ENCODE data around the gene SUN5. TPM values are rescaled to one million over a fixed set of nuclear protein-coding genes. Genes with fewer than 3 reads are reported as not detected.

Gene SUN5
- total and polyA plus RNA-seq, 4 donors, result not detected

- TF ChIP-seq, protein P1, sequence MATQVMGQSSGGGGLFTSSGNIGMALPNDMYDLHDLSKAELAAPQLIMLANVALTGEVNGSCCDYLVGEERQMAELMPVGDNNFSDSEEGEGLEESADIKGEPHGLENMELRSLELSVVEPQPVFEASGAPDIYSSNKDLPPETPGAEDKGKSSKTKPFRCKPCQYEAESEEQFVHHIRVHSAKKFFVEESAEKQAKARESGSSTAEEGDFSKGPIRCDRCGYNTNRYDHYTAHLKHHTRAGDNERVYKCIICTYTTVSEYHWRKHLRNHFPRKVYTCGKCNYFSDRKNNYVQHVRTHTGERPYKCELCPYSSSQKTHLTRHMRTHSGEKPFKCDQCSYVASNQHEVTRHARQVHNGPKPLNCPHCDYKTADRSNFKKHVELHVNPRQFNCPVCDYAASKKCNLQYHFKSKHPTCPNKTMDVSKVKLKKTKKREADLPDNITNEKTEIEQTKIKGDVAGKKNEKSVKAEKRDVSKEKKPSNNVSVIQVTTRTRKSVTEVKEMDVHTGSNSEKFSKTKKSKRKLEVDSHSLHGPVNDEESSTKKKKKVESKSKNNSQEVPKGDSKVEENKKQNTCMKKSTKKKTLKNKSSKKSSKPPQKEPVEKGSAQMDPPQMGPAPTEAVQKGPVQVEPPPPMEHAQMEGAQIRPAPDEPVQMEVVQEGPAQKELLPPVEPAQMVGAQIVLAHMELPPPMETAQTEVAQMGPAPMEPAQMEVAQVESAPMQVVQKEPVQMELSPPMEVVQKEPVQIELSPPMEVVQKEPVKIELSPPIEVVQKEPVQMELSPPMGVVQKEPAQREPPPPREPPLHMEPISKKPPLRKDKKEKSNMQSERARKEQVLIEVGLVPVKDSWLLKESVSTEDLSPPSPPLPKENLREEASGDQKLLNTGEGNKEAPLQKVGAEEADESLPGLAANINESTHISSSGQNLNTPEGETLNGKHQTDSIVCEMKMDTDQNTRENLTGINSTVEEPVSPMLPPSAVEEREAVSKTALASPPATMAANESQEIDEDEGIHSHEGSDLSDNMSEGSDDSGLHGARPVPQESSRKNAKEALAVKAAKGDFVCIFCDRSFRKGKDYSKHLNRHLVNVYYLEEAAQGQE (IDR thresholded peaks at IDR 0.05), result no peak
Observed at GRCh38 chr20:32986331-32986966, 17.8 kb downstream of the SUN5 start (continued).

GRCh38 chr20:32985596-32985995 lies 18.6 kb downstream of the SUN5 start:
- H3K36me3 ChIP-seq (ENCODE audit: control insufficient read depth in 4 of 4, insufficient read depth in 3 of 4, low read depth in 1 of 4, low read length in 3 of 4), result no peaks in the 10 kb centered on the region
- H3K4me3 ChIP-seq (ENCODE audit: low read depth in 1 of 3, low read length in 3 of 3), result no peak overlapping the region
- no peaks in the 10 kb centered on the region for H3K27me3 ChIP-seq (ENCODE audit: control insufficient read depth in 4 of 4, insufficient read depth in 4 of 4, low read length in 3 of 4)
- no peaks in the 10 kb centered on the region for H3K4me1 ChIP-seq (ENCODE audit: control insufficient read depth in 4 of 4, insufficient read depth in 4 of 4, low read length in 3 of 4)
- DNase-seq (ENCODE audit: low spot score), result no peak
- WGBS, result 87% methylated on average over 6 of the region's 6 CpGs
- H3K9me3 ChIP-seq (ENCODE audit: control insufficient read depth in 4 of 4, low read length in 3 of 4), result no peaks in the 10 kb centered on the region
- H3K27ac ChIP-seq (ENCODE audit: low read depth in 1 of 2, low read length in 2 of 2), result no peak overlapping the region
- no peak overlapping the region for H3K9ac ChIP-seq (ENCODE audit: low read depth in 1 of 2, low read length in 2 of 2)
- TF ChIP-seq SP1 (IDR thresholded peaks at IDR 0.05) (no peak), EGR1 (IDR thresholded peaks at IDR 0.05; ENCODE audit: low read depth in 2 of 2) (no peak), NR2F2 (IDR thresholded peaks at IDR 0.05) (no peak), CTCF (IDR thresholded peaks at IDR 0.05; ENCODE audit: low read depth, low read length, missing input control) (no peak), FOXA2 (IDR thresholded peaks at IDR 0.05) (no peak), YY1 (IDR thresholded peaks at IDR 0.05) (no peak), HNF4G (IDR thresholded peaks at IDR 0.05) (no peak), RAD21 (IDR thresholded peaks at IDR 0.05) (no peak), JUND (IDR thresholded peaks at IDR 0.05) (no peak), FOXA1 (IDR thresholded peaks at IDR 0.05) (no peak), TAF1 (conservative IDR thresholded peaks at IDR 0.05) (no peak), HNF4A (conservative IDR thresholded peaks at IDR 0.05) (no peak), RXRA (IDR thresholded peaks at IDR 0.05) (no peak), GABPA (IDR thresholded peaks at IDR 0.05 in 1 of 2, conservative IDR thresholded peaks at IDR 0.05 in 1 of 2) (no peak)
- TF ChIP-seq, protein P2, sequence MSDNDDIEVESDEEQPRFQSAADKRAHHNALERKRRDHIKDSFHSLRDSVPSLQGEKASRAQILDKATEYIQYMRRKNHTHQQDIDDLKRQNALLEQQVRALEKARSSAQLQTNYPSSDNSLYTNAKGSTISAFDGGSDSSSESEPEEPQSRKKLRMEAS (IDR thresholded peaks at IDR 0.05), result no peak
- TF ChIP-seq, protein P3, sequence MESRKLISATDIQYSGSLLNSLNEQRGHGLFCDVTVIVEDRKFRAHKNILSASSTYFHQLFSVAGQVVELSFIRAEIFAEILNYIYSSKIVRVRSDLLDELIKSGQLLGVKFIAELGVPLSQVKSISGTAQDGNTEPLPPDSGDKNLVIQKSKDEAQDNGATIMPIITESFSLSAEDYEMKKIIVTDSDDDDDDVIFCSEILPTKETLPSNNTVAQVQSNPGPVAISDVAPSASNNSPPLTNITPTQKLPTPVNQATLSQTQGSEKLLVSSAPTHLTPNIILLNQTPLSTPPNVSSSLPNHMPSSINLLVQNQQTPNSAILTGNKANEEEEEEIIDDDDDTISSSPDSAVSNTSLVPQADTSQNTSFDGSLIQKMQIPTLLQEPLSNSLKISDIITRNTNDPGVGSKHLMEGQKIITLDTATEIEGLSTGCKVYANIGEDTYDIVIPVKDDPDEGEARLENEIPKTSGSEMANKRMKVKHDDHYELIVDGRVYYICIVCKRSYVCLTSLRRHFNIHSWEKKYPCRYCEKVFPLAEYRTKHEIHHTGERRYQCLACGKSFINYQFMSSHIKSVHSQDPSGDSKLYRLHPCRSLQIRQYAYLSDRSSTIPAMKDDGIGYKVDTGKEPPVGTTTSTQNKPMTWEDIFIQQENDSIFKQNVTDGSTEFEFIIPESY (IDR thresholded peaks at IDR 0.05), result no peak
- TF ChIP-seq, protein P1 (IDR thresholded peaks at IDR 0.05), result no peak
- TF ChIP-seq, protein P4, sequence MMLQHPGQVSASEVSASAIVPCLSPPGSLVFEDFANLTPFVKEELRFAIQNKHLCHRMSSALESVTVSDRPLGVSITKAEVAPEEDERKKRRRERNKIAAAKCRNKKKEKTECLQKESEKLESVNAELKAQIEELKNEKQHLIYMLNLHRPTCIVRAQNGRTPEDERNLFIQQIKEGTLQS (IDR thresholded peaks at IDR 0.05), result no peak
